ENCODE measurements around the gene RPL15.

The RPL15 gene

GRCh38 chr3:23932571-23932970 lies 15.6 kb downstream of the RPL15 start:
- DNase-seq, result no peak

DNA sequence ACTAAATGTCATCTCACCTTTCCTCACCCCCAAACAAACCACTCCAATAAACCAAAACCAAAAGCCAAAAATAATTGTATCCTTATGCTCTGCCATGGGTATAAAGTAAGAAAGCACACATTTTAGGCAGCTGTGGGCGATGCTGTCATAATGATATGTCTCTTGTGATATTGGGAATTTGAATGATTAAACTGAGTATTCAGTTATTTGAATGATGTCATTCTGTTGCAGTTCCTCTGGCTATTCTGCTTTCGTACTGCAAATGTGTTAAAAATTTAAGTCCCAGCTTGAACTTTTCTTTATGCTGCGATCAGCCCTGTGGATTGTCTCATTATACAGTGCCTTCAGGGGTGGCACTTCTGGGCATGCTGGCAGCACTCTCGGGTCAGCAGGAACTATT lies 17.3 kb downstream of the RPL15 start:
- no peak for DNase-seq

DNA sequence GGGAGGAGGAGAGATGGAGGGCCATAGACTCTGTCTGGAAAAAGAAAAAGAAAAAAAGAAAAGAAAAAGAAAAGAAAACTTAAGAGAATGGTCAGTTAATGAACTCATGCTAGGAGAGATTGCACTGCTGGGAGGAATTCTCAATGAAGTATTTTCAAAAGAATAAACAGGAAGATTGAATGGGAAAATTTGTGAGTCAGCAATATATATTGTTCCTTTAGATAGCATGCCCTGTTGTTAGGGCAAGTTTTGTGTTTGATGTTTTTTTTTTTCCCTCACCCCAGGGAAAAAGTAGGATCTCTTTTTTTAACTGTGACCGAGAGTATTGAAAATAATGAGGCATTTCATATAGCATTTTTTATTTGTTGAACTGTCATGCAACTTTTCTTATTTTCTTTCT lies 20.4 kb downstream of the RPL15 start:
- no peak for DNase-seq

DNA sequence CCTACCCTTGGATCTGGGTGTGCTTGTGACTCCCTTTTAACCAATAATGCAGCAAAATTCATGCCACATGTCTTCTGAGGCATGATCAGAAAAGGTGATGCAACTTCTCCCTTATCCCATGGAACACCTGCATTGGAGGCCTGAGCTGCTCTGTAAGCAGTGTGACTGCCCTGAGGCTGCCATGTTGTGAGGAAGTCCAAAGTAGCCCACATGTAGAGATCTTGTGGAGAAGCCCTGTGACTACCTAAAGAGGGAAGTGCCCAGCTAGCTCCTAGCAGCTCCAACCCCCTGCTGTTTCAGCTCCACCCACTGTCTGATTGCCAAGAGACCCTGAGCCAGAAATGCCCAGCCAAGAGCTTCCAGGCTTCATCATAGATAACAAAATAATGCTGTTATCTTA lies 21.8 kb downstream of the RPL15 start:
- no peak for DNase-seq

GRCh38 chr3:23940775-23941174 lies 23.8 kb downstream of the RPL15 start:
- no peak for DNase-seq

GRCh38 chr3:23941440-23941839 lies 24.5 kb downstream of the RPL15 start:
- DNase-seq, result no peak

- no peak for DNase-seq
Measured at GRCh38 chr3:23942546-23942945, 25.6 kb downstream of the RPL15 start.

GRCh38 chr3:23944007-23944783 lies 27.3 kb downstream of the RPL15 start:
- peak in 1 of 2 experiments; percentile 37 for DNase-seq

GRCh38 chr3:23944861-23945662 lies 28.1 kb downstream of the RPL15 start, which contains the start of gene NR1D2:
Gene NR1D2, plus strand, starts transcription at chr3:23945286. Its CDS starts 293 bp downstream, at chr3:23945579.
- peak; percentile 71 to 73 for DNase-seq

GRCh38 chr3:23945663-23945912 lies 28.7 kb downstream of the RPL15 start:
- no peak for DNase-seq

GRCh38 chr3:23945913-23946687 lies 29.2 kb downstream of the RPL15 start:
- DNase-seq, result peak; percentile 87 to 94

DNA sequence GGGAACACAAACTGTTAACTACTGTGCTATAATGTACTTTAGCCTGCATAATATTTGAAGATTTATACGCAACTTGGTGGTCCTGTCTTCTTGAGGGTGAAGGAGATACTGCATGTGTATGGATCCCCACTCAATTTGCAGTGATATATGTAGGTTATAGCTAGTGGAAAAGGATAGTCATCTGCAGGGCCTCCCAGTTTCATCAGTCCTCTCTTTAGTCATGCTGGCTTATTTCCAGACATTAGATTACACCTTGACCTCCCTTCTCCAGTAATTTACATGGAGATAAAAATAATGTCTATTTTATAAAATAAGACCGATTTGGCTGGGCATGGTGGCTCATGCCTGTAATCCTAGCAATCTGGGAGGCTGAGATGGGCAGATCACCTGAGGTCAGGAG lies 31.8 kb downstream of the RPL15 start:
- DNase-seq, result no peak

GRCh38 chr3:23949784-23950183 lies 32.9 kb downstream of the RPL15 start:
- DNase-seq, result no peak

DNA sequence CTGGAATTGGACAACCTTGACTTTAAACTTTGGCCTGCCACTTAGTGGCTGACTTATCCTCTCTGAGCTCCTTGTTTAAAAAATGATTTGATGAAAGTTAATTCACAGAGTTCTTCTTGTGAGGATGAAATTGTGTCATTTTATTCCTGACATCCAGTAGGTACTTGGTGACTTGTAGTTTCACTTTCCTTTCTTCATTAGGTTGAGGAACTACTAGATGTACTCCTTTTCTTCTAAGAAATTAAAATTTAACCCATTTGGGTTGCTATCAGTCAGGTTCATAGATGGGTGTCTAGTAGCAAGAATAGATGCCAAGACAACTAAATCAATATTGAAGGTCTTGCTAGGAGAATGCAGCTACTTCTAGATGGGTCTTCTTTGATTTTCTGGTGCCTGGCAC lies 33.4 kb downstream of the RPL15 start:
- no peak for DNase-seq

- no peak for DNase-seq
Measured at GRCh38 chr3:23952646-23953045, 35.7 kb downstream of the RPL15 start.

- no peak for DNase-seq
Measured at GRCh38 chr3:23953523-23953922, 36.6 kb downstream of the RPL15 start.

DNA sequence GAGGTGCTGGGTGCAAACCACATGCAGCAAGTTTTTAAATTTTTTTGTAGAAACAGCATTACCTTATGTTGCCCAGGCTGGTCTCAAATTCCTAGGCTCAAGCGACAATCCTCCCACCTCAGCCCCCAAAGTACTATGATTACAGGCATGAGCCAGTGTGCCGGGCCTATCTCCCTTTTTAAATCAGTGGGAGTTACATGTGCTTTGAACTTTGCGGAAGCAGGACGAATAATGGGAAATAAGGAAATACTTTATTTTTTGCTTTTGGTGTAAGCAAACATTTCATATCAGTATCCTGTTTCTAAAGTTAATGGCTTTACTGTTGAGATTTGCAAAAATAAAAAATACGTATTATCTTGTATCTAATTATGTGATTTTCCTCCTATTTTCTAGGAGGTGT lies 37.2 kb downstream of the RPL15 start:
- no peak for DNase-seq

GRCh38 chr3:23956701-23957100 lies 39.8 kb downstream of the RPL15 start:
- DNase-seq, result no peak

- DNase-seq, result no peak
Measured at GRCh38 chr3:23959135-23959900, 42.4 kb downstream of the RPL15 start.

DNA sequence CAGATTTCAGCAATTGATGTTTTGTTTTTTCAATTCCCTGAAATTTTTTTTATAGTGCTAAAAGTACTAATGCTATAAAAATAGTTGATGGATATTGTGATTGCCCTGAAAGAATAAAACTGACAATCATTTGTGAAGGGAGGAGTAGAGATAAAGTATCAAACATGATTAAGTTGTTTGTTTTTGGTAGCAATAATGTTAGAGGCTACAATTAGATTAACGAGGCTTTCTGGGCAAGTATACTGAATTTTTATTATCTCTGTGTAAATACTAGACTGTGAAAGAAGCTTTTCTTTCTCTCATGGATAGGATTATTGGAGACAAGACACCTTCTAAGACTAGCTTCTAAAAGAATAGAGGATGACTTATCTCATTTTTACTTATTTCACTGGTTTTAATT lies 43.7 kb downstream of the RPL15 start:
- no peak for DNase-seq

DNA sequence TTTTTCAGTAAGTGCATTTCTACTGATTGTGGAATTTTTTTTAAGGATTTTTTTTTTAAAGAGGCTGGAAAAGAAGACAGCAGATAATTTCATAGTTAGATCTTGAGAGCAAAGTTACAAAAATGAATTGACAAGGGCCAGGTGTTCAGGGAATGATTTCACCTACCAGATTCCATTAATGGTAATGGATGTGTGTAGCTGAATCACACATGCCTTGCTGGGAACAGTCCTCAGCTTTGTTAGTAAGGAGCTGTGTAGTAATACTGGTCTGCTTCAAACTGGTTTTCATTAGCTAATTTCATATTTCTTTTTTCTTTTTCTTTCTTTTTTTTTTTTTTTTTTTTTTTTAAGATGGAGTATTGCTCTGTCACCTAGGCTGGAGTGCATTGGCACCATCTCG lies 44.1 kb downstream of the RPL15 start:
- no peak for DNase-seq

GRCh38 chr3:23961913-23962312 lies 45.0 kb downstream of the RPL15 start:
- no peak for DNase-seq
